GM21528 (cell line): ENCODE measurements around the gene CBX6.
"Not testable (repeated sequence)": the region's sequence is repeated elsewhere in the genome, so short reads cannot be mapped to it uniquely, and the experiment has no call there.

ENCODE experiments used
- ATAC-seq: cut with Tn5 transposase; IDR thresholded peaks from one replicate; pipeline ENCODE4 v1.9.1; 2021; ENCODE audit warnings: mild to moderate bottlenecking, moderate library complexity; ENCODE audit not compliant: unreplicated experiment, low FRiP score

CBX6 gene

GRCh38 chr22:38872172-38872830 is at the start of gene CBX6:
Gene CBX6, minus strand, starts transcription at chr22:38872216. Its CDS starts 26 bp downstream, at chr22:38872190.
- ATAC-seq: peak; percentile 68

- ATAC-seq: no peak
Measured at GRCh38 chr22:38921806-38922205, 49.8 kb upstream of the CBX6 start.

GRCh38 chr22:38921120-38921519 is 49.1 kb upstream of the CBX6 start:
- ATAC-seq: no peak

- no peak for ATAC-seq
Measured at GRCh38 chr22:38919631-38920190, 47.7 kb upstream of the CBX6 start.

GRCh38 chr22:38911434-38911833 is 39.4 kb upstream of the CBX6 start:
- ATAC-seq: no peak

- no peak for ATAC-seq
Measured at GRCh38 chr22:38907767-38908166, 35.8 kb upstream of the CBX6 start.

GRCh38 chr22:38906052-38906451 is 34.0 kb upstream of the CBX6 start:
- ATAC-seq: no peak

- ATAC-seq: not testable (repeated sequence)
Measured at GRCh38 chr22:38904052-38904617, 32.1 kb upstream of the CBX6 start.

- no peak for ATAC-seq
Measured at GRCh38 chr22:38901111-38901641, 29.2 kb upstream of the CBX6 start.

GRCh38 chr22:38900677-38901076 is 28.7 kb upstream of the CBX6 start:
- no peak for ATAC-seq

- no peak for ATAC-seq
Measured at GRCh38 chr22:38891256-38891655, 19.2 kb upstream of the CBX6 start.

GRCh38 chr22:38890377-38890776 is 18.4 kb upstream of the CBX6 start:
- ATAC-seq: no peak

- no peak for ATAC-seq
Measured at GRCh38 chr22:38886333-38886732, 14.3 kb upstream of the CBX6 start.

GRCh38 chr22:38882972-38883622 is 11.1 kb upstream of the CBX6 start:
- no peak for ATAC-seq

- ATAC-seq: no peak
Measured at GRCh38 chr22:38881997-38882879, 10.2 kb upstream of the CBX6 start.

GRCh38 chr22:38881464-38881871 is 9.5 kb upstream of the CBX6 start:
- no peak for ATAC-seq

- no peak for ATAC-seq
Measured at GRCh38 chr22:38879961-38880360, 7.9 kb upstream of the CBX6 start.

- no peak for ATAC-seq
Measured at GRCh38 chr22:38879108-38879729, 7.2 kb upstream of the CBX6 start.

- ATAC-seq: no peak
Measured at GRCh38 chr22:38878001-38878400, 6.0 kb upstream of the CBX6 start.
